HEK293T (cell line): ENCODE measurements around the gene PPP2R5C.

ENCODE experiments used
- CTCF ChIA-PET: fragments of 350-600 bp; formaldehyde crosslinking; extraction: SDS; loops from one replicate; lab custom pipeline; 2021; ENCODE audit warnings: antibody characterized with exemption, inconsistent platforms; lab: Yijun Ruan, JAX
- POLR2A ChIA-PET: fragments of 350-600 bp; formaldehyde crosslinking; extraction: SDS; loops from one replicate; lab custom pipeline; 2020; ENCODE audit warnings: antibody characterized with exemption, inconsistent platforms; lab: Yijun Ruan, JAX
- DNase-seq: peaks from one replicate; pipeline ENCODE4 v3.0.0; 2012; ENCODE audit warnings: mixed read lengths; ENCODE audit errors: extremely low spot score
- ARNT ChIP-seq: fragments of 450-650 bp; IDR thresholded peaks from 2 replicates; pipeline ENCODE4 v1.6.1; 2017; ENCODE audit warnings: mild to moderate bottlenecking
- BHLHE40 ChIP-seq: fragments of 450-650 bp; IDR thresholded peaks from 2 replicates; pipeline ENCODE4 v1.6.1; 2016; ENCODE audit warnings: mild to moderate bottlenecking, moderate library complexity, borderline replicate concordance
- CTBP1 ChIP-seq: fragments of 450-650 bp; IDR thresholded peaks from 2 replicates; pipeline ENCODE4 v1.6.1; 2016; ENCODE audit warnings: borderline replicate concordance
- ELF4 ChIP-seq: fragments of 450-650 bp; IDR thresholded peaks from 2 replicates; pipeline ENCODE4 v1.6.1; 2017; ENCODE audit warnings: antibody characterized with exemption
- FOXA1 ChIP-seq: fragments of 450-650 bp; IDR thresholded peaks from 2 replicates; pipeline ENCODE4 v1.6.1; 2016; ENCODE audit warnings: mild to moderate bottlenecking
- FOXK2 ChIP-seq: fragments of 450-650 bp; IDR thresholded peaks from 2 replicates; pipeline ENCODE4 v1.6.1; 2016; ENCODE audit warnings: mild to moderate bottlenecking
- FOXM1 ChIP-seq: fragments of 450-650 bp; IDR thresholded peaks from 2 replicates; pipeline ENCODE4 v1.6.1; 2017; ENCODE audit warnings: mild to moderate bottlenecking, borderline replicate concordance
- HDGF ChIP-seq: fragments of 450-650 bp; IDR thresholded peaks from 2 replicates; pipeline ENCODE4 v1.6.1; 2017; ENCODE audit warnings: antibody characterized with exemption, borderline replicate concordance
- L3MBTL2 ChIP-seq: fragments of 450-650 bp; conservative IDR thresholded peaks from 2 replicates; pipeline ENCODE4 v1.6.1; 2016; ENCODE audit warnings: mild to moderate bottlenecking
- LEF1 ChIP-seq: fragments of 450-650 bp; IDR thresholded peaks from 2 replicates; pipeline ENCODE4 v1.6.1; 2017; ENCODE audit warnings: mild to moderate bottlenecking, borderline replicate concordance
- NFRKB ChIP-seq: fragments of 450-650 bp; IDR thresholded peaks from 2 replicates; pipeline ENCODE4 v1.6.1; 2016; ENCODE audit warnings: mild to moderate bottlenecking, moderate library complexity
- SP1 ChIP-seq: fragments of 450-650 bp; IDR thresholded peaks from 2 replicates; pipeline ENCODE4 v1.6.1; 2017
- SUZ12 ChIP-seq: fragments of 450-650 bp; IDR thresholded peaks from 2 replicates; pipeline ENCODE4 v1.6.1; 2016; ENCODE audit warnings: mild to moderate bottlenecking
- TARDBP ChIP-seq: fragments of 450-650 bp; IDR thresholded peaks from 2 replicates; pipeline ENCODE4 v1.6.1; 2016
- ZNF384 ChIP-seq: fragments of 450-650 bp; IDR thresholded peaks from 2 replicates; pipeline ENCODE4 v1.6.1; 2016
- TF ChIP-seq, protein P1 (sequence below): fragments of 450-650 bp; IDR thresholded peaks from 2 replicates; pipeline ENCODE4 v1.6.1; 2016

Gene PPP2R5C

DNA sequence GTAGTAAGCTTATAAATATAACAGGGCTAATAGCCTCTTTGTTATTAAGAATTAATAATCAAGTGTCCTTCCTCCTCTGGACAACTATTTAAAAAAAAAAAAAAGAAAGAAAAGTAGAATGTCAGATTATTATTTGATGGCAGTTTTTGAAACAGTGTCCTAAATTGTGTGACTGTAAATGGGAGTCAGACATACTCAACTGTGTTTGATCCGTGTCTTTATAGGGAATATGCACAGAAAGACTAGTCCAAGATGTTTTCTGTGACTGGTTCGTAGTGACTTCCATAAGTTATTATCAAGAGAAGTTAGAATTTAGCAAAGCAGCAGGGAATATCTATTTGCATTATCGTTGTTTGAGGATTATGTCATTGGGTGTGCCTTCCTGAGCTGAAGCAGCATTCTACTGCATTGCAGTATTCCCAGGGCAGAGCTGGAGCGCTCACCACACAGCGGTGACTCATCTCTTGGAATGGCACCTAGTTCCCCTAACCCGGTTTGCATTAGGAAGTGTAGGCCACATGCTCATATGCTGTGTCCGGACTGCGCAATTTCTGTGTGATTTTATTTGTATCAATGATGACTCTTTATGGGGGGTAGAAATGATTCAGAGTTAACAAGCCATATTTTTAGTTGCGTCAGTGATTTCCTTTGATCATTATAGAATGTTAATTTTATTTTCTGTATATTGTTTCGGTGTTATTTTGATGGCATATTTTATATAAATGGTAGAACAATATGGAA is 210.8 kb downstream of the PPP2R5C start:
- ChIA-PET CTCF (interaction anchor here (2.7 kb wide), 1 partner anchor 12 kb away, joined by 20 read pairs; no protein-coding TSS in a partner anchor), POLR2A (interaction anchor here (1.5 kb wide), 1 partner anchor 24 kb away, joined by 5 read pairs; no protein-coding TSS in a partner anchor)
- TF ChIP-seq SP1 = no peak
- no peak for TF ChIP-seq BHLHE40
- no peak for TF ChIP-seq FOXM1
- no peak for TF ChIP-seq HDGF
- no peak for TF ChIP-seq TARDBP
- no peak for TF ChIP-seq FOXK2
- no peak for TF ChIP-seq ELF4
- no peak for TF ChIP-seq LEF1
- no peak for TF ChIP-seq CTBP1
- TF ChIP-seq FOXA1 = no peak
- no peak for TF ChIP-seq SUZ12
- TF ChIP-seq ZNF384 = no peak
- no peak for TF ChIP-seq L3MBTL2
- no peak for TF ChIP-seq ARNT
- TF ChIP-seq, protein P1, sequence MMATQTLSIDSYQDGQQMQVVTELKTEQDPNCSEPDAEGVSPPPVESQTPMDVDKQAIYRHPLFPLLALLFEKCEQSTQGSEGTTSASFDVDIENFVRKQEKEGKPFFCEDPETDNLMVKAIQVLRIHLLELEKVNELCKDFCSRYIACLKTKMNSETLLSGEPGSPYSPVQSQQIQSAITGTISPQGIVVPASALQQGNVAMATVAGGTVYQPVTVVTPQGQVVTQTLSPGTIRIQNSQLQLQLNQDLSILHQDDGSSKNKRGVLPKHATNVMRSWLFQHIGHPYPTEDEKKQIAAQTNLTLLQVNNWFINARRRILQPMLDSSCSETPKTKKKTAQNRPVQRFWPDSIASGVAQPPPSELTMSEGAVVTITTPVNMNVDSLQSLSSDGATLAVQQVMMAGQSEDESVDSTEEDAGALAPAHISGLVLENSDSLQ = no peak
- peak; percentile 65 for DNase-seq

DNA sequence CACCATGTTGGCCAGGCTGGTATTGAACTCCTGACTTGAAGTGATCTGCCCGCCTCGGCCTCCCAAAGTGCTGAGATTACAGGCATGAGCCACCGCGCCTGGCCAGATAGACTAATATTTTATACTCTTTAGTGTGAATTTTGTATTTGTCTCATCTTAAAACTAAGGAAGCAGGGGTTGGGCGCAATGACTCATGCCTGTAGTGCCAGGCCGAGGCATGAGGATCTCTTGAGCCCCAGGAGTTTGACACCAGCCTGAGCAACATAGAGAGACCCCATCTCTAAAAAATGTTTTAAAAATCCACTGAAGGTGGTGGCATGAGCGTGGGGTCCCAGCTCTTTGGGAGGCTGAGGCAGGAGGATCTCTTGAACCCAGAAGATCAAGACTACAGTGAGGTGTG is 211.8 kb downstream of the PPP2R5C start:
- POLR2A ChIA-PET = interaction anchor here (1.5 kb wide), 1 partner anchor 25 kb away, joined by 5 read pairs; no protein-coding TSS in a partner anchor

DNA sequence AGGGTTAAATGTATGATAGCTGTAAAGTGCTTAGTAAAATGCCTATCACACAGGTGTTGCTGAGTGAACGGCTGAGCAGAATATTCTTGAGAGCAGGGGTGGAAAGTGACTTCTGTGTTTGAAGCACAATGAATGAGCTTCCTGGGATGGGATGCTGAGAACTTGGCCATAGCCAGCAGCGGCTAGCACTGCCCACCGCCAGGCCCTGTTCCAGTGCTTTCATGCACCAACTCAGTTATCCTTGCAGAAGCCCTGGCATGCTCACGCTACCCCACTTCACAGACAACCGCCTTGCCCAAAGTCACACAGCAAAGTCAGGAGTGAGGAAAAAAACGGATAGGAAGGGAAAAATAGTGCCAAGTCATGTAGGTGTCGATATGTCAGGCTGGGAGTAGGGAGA is 213.7 kb downstream of the PPP2R5C start:
- DNase-seq = no peak
- ChIA-PET CTCF (no interaction called here), POLR2A (no interaction called here)
- no peak for TF ChIP-seq L3MBTL2

More for the DNA sequence above, 211.8 kb downstream of the PPP2R5C start:
- CTCF ChIA-PET = interaction anchor here (2.7 kb wide), 1 partner anchor 13 kb away, joined by 20 read pairs; no protein-coding TSS in a partner anchor
- TF ChIP-seq, protein P1 = no peak
- TF ChIP-seq L3MBTL2 (no peak), FOXA1 (no peak), NFRKB (no peak), SUZ12 (no peak), FOXK2 (no peak), ARNT (no peak), TARDBP (no peak), LEF1 (no peak), CTBP1 (no peak), SP1 (no peak)
- no peak for DNase-seq
